Measurements from ENCODE around the gene MAL.
"Not testable (repeated sequence)": the region's sequence is repeated elsewhere in the genome, so short reads cannot be mapped to it uniquely, and the experiment has no call there.

Gene MAL

DNA sequence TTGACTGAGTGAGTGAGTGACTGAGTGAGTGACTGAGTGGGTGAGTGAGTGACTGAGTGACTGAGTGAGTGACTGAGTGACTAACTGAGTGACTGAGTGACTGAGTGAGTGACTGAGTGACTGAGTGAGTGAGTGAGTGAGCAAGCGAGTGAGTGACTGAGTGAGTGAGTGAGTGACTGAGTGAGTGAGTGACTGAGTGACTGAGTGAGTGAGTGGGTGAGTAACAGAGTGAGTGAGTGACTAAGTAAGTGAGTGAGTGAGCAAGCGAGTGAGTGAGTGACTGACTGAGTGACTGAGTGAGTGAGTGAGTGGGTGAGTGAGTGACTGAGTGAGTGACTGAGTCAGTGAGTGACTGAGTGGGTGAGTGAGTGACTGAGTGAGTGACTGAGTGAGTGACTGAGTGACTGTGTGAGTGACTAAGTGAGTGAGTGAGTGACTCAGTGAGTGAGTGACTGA, 11.9 kb downstream of the MAL start:
- DNase-seq, result no peak

GRCh38 chr2:95037841-95038585, 12.5 kb downstream of the MAL start:
- DNase-seq, result not testable (repeated sequence)

DNA sequence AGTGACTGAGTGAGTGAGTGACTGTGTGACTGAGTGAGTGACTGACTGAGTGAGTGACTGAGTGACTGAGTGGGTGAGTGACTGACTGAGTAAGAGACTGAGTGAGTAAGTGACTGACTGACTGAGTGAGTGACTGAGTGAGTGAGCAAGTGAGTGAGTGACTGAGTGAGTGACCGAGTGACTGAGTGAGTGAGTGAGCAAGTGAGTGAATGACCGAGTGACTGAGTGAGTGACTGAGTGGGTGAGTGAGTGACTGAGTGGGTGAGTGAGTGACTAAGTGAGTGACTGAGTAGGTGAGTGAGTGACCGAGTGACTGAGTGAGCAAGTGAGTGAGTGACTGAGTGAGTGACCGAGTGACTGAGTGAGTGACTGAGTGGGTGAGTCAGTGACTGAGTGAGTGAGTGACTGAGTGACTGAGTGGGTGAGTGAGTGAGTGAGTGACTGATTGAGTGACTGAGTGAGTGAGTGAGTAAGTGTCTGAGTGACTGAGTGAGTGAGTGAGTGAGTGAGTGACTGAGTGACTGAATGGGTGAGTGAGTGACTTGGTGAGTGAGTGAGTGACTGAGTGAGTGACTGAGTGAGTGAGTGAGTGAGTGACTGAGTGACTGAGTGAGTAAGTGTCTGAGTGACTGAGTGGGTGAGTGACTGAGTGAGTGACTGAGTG, 13.3 kb downstream of the MAL start:
- no peak for DNase-seq

DNA sequence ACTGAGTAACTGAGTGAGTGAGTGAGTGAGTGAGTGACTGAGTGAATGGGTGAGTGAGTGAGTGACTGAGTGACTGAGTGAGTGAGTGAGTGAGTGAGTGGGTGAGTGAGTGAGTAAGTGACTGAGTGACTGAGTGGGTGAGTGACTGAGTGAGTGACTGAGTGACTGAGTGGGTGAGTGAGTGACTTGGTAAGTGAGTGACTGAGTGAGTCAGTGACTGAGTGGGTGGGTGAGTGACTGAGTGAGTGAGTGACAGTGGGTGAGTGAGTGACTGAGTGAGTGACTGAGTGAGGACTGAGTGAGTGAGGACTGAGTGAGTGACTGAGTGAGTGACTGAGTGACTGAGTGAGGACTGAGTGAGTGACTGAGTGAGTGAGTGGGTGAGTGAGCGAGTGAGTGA, 13.9 kb downstream of the MAL start:
- no peak for DNase-seq

- no peak for DNase-seq
Measured at GRCh38 chr2:95039978-95040377, 14.5 kb downstream of the MAL start.

- DNase-seq, result no peak
Measured at GRCh38 chr2:95040426-95040825, 14.9 kb downstream of the MAL start.

GRCh38 chr2:95041060-95041823, 15.7 kb downstream of the MAL start:
- DNase-seq, result no peak

DNA sequence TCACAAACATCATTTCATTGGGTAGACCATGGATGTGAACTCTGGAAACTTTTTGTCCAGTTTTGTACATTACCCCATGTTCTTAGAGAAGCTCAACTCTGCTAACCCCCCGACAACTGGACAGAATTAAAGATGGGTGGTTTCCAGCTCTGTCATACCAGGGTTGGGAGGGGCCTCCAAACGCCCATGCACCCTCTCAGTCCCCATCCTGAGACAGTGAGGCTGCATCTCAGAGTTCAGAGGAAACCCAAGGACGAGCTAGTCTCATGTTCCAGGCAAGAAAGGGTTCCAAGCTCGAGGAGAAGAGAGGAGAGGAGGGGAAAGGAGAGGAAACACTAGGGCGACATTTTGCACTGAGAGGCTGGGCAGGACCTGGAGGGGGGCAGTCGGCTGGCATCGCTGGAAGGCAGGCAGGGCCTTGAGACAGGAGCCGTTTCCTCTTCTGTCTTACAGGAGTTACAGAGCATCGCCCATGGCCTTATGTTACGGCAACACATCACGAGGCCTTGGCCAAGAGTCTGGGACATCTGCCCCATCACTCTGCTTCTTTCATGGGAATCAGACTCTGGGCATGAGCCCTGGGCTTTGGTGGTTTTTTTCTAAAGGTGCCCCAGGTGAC, 16.4 kb downstream of the MAL start:
- no peak for DNase-seq

- no peak for DNase-seq
Measured at GRCh38 chr2:95042472-95043271, 17.2 kb downstream of the MAL start.

DNA sequence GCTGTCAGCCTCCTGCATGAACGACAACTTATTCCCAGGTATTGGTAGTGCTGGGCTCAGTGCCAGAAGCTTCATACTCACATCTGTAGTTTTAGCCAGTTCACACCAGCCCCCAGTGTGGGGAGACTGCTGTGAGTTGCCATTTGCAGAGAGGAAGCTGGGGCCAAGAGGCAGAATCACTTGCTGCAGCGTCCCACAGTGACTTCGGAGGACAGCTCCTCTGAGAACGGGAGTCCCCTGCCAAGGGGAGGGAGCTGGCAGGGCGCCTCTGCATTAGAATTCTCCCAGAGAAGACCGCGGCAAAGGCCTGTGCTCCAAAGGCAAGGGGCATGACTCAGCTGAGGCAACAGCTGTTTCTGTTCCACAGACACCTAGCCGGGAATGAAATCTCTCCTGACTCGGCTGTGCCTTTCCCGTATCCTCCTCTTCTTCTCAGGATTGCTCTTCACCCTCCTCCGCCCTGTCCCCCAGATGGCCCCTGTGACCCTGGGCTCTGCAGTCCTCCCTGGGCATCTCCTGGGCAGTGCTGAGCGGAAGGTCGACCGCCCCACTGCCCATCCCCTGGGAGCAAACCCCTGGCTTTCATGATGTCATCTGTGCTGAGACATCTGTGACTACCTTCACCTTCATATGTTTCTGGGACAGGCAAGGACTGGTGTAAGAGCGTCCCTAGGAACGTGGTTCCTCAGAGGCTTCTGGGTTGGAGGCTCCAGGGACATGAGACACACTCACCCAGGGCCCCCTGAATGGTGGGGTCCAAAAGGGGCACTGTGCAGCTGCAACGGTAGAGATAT, 18.0 kb downstream of the MAL start:
- no peak for DNase-seq

DNA sequence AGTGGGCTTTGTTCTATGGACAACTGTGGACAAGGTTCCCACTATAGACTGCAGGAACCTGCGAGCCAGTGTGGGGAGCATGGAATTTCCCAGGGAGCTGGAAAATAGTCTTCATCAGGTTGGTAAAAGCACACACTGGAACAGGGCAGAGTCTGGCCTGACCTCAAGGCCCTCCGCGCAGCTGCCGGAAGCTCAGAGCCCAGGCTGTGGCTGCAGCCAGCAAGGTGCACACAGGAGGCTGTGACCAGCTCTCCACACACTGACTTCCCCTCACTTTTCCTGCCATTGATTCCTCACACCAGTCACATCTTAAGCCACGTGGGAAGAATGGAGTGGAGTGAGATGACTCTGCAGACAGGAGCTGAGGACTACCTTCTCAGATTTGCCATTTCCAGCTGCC, 19.1 kb downstream of the MAL start:
- DNase-seq, result no peak

GRCh38 chr2:95046371-95047112, 21.0 kb downstream of the MAL start:
- DNase-seq, result no peak

DNA sequence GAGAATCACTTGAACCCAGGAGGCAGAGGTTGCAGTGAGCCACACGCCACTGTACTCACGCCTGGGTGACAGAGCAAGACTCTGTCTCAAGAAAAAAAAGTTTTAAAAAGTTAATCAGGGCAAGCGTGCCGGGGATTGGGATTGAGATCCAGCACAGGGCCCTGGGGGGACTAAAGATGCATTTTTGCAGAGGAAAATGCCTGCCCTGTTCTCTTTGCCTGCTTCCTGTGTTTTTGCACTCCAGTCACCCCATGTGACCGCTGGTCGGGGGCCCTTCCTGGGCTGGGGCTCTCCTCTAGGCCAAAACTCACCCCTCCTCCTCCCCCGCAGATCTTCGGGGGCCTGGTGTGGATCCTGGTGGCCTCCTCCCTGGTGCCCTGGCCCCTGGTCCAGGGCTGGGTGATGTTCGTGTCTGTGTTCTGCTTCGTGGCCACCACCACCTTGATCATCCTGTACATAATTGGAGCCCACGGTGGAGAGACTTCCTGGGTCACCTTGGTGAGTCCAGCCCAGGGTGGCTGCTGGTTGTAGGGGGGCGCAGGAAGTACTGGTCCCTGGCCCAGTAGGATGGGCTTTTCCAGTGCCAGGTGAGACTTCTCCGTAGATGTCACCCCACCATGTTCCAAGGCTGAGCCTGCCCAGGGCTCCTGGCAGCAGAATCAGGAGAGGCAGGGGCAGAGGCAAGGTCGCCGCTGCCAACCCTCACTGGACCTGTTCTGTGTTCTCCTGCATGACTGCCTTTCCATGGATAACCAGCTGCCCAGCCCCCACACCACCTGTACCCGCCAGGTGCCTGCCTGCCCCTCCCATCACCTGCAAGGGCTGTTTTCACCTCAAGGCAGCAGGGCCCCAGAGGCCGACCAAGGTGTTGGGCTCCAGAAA, 22.4 kb downstream of the MAL start:
- peak; percentile 56 for DNase-seq

DNA sequence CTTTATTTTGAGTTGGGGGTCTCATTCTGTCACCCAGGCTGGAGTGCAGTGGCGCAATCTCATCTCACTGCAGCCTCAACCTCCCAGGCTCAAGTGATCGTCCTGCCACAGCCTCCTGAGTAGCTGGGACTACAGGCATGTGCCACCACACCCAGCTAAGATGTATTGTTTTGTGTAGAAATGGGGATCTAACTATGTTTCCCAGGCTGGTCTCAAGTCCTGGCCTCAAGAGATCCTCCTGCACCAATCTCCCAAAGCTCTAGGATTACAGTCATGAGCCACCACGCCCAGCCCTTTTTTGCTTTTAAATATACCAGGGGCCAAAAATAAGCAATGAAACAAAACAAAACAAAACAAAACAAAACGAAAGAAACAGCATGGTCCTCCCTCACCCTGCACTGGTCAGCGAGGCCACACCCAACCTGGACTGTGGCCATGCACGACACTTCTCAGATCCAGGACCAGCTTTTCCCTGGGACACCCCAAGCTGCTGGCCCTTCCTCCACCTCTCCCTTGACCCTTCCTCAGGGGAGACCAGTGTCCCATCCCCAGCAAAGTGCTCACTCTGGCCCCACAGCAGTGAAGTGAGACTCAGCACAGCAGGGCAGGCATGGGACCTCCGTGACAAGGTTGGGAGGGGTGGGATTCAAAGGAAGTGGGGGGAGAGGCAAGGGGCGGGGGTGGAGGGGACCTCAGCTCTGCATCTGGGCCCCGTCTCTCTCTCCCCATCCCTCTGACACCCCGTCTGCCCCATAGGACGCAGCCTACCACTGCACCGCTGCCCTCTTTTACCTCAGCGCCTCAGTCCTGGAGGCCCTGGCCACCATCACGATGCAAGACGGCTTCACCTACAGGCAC, 23.5 kb downstream of the MAL start:
- DNase-seq, result no peak

GRCh38 chr2:95049683-95049955, 24.1 kb downstream of the MAL start:
- DNase-seq, result no peak

GRCh38 chr2:95049961-95050360, 24.5 kb downstream of the MAL start:
- DNase-seq, result no peak

DNA sequence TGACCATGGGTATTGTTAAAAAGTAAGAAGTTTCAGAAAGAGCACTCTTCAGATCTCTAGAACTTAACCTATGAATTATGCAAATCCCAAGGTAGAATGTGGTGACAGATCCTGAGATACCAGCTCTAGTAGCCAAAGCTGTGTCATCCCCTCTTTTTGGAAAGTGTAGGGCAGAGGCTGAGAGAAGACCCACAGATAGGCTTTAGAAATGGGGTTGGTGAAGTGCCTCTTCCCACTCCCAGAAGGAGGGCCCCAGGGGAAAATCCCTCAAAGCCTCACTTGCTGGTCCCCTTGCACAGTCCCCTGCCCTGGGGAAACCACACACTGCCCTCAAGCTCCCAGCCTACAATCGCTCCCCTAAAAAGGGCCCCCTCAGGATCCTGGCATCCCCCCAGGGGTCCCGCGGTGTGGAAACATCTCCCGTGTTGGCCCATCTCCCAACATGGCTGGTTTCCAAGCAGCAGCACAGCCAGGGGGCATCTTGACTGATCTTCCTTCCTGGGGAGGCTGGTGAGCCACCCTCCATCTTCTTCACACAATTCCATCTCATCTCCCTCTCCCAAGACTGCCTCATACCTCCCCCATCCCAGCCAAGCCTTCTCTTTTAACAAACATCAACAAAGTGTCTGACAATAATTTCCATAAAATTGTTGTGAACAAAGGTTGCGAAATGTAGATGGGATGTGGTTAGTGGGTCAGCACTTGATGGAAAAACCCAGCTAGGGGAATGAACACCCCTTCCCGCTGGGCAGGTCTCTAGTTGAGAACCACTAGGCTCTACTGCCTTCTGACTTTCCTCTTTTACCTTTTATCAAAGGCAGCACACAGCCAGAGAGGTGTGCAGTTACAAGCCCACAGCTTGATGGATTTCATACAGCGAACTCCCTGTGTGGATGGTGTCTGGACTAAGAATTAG, 25.1 kb downstream of the MAL start:
- DNase-seq, result no peak

- no peak for DNase-seq
Measured at GRCh38 chr2:95051626-95052025, 26.1 kb downstream of the MAL start.
